Ovary (tissue), 9 donors: ENCODE data around the gene ME3. TPM values are rescaled to one million over a fixed set of nuclear protein-coding genes. Genes with fewer than 3 reads are reported as not detected.

Experiments
- DNase-seq, 5 donors: peaks; one replicate each; pipeline ENCODE4 v3.0.0-alpha.2; 2019 to 2020
- H3K27ac ChIP-seq, 2 donors: fragments of 200-600 bp; one replicate each; pipeline versions ENCODE4 v1.5.1 to v1.8.0; 2019 to 2022
- H3K27me3 ChIP-seq: fragments of 200-600 bp; one replicate; pipeline ENCODE4 v1.8.0; 2022
- H3K36me3 ChIP-seq: fragments of 200-600 bp; sonication (generic); one replicate; pipeline ENCODE4 v1.5.1; 2019
- H3K4me1 ChIP-seq: one replicate; pipeline ENCODE4 v1.8.1; 2013; ENCODE audit warnings: mild to moderate bottlenecking, moderate library complexity; ENCODE audit not compliant: insufficient read depth
- H3K4me3 ChIP-seq: fragments of 200-600 bp; sonication (generic); one replicate; pipeline ENCODE4 v1.5.1; 2017
- H3K9me3 ChIP-seq, 2 donors: fragments of 200-600 bp in 1 of 2; sonication (generic) in 1 of 2; one replicate each; pipeline versions ENCODE4 v1.5.1 to v1.8.1; 2013 to 2019; ENCODE audit warnings: mild to moderate bottlenecking in 1 of 2, moderate library complexity in 1 of 2
- CTCF ChIP-seq, 3 donors: fragments of 450-650 bp in 2 of 3; fragments of 200-600 bp in 1 of 3; IDR thresholded peaks; one replicate each; pipeline versions ENCODE4 v1.5.1 to v1.8.0; 2016 to 2022; ENCODE audit warnings: antibody characterized with exemption in 3 of 3, mild to moderate bottlenecking in 1 of 3
- EP300 ChIP-seq: sonication (generic); formaldehyde crosslinking; IDR thresholded peaks from one replicate; pipeline ENCODE4 v1.6.1; 2017; ENCODE audit warnings: antibody characterized with exemption
- POLR2A ChIP-seq: fragments of 450-650 bp; IDR thresholded peaks from one replicate; pipeline ENCODE4 v1.6.1; 2017; ENCODE audit warnings: antibody characterized with exemption, mild to moderate bottlenecking, moderate library complexity
- WGBS, 3 donors: extraction: QIAGEN DNeasy Blood & Tissue Kit in 1 of 3; methylation state at CpG; one replicate each; pipeline versions ENCODE4 v1.1.5 to v1.1.7; 2013 to 2017; 5-methylcytosine and 5-hydroxymethylcytosine counted together
- intact Hi-C, 4 donors: fragments of 100-400 bp; cut with DNase I; formaldehyde crosslinking; loops; one replicate each; pipeline versions ENCODE4 v1.11.0 to v1.15.1; 2022 to 2023
- polyA plus RNA-seq, 2 donors: library from polyadenylated mRNA; stranded (reverse); fragments of 200-250 nt in 1 of 2; fragments of 350-450 nt in 1 of 2; fragmentation: Illumina TruSeq in 1 of 2; extraction: RNeasy Lipid Tissue Mini Kit (QIAGEN cat#74804) in 1 of 2; gene quantifications; one replicate each; pipeline ENCODE4 v1.2.3, GENCODE V29; 2013 to 2014
- total RNA-seq, 7 donors: library from RNA; depleted of rRNA in 2 of 7; stranded (reverse); fragments of >200 nt in 2 of 7; fragmentation: NEBNext Ultra II Directional in 3 of 7; extraction: Animal tissue kit (Norgen Biotek cat#: 25700) in 3 of 7; gene quantifications; one replicate each; pipeline versions ENCODE4 v1.1.0 to v1.2.4, GENCODE V29; 2016 to 2023
- donor health status: DM: no; HTN: no; CAD: no; lungs with moderate emphysema.
- donor health status: DM: no; HTN: no; CAD: no.
- donor health status: Bipolar disorder and iron deficiency.
- donor health status: DM: yes; HTN: yes; CAD: no.
- donor health status: DM: no; HTN: no; CAD: no.
- donor health status: DM: yes; HTN: yes; CAD: no.

ME3 gene
- total and polyA plus RNA-seq, 9 donors: 25.2 to 48.6 (median 43.1) TPM

- no peak for DNase-seq
- 88 to 97% (median 95%) methylated on average over 1 of the region's 1 CpG for WGBS, 3 donors
- H3K27me3 ChIP-seq: no peaks in the 10 kb centered on the region
- H3K4me3 ChIP-seq: no peak overlapping the region
- no peaks in the 10 kb centered on the region for H3K36me3 ChIP-seq
- H3K4me1 ChIP-seq: peaks cover 8% of the 10 kb centered on the region
- intact Hi-C loops: no loop called here
- TF ChIP-seq EP300: no peak
- TF ChIP-seq POLR2A: no peak
- no peak for TF ChIP-seq CTCF (IDR thresholded peaks at IDR 0.05)
- no peak overlapping the region for H3K27ac ChIP-seq
- H3K9me3 ChIP-seq: no peaks in the 10 kb centered on the region
Observed at GRCh38 chr11:86692746-86693145, 20.3 kb upstream of the ME3 start.

GRCh38 chr11:86692317-86692716 lies 19.9 kb upstream of the ME3 start:
- 56 to 67% (median 58%) methylated on average over 1 of the region's 1 CpG for WGBS, 3 donors
- Histone ChIP-seq H3K4me1 (peaks cover 8% of the 10 kb centered on the region), H3K36me3 (no peaks in the 10 kb centered on the region), H3K4me3 (no peak overlapping the region), H3K9me3 (no peaks in the 10 kb centered on the region), H3K27ac (no peak overlapping the region), H3K27me3 (no peaks in the 10 kb centered on the region)
- TF ChIP-seq POLR2A (no peak), CTCF (IDR thresholded peaks at IDR 0.05) (no peak), EP300 (no peak)
- DNase-seq: no peak
- intact Hi-C loops: no loop called here

- no peak for DNase-seq
- TF ChIP-seq EP300 (no peak), CTCF (IDR thresholded peaks at IDR 0.05) (no peak), POLR2A (no peak)
- Histone ChIP-seq H3K27me3 (no peaks in the 10 kb centered on the region), H3K4me3 (no peak overlapping the region), H3K9me3 (no peaks in the 10 kb centered on the region), H3K4me1 (peaks cover 12% of the 10 kb centered on the region), H3K27ac (no peak overlapping the region), H3K36me3 (no peaks in the 10 kb centered on the region)
- WGBS, 3 donors: 61 to 67% (median 63%) methylated on average over 4 of the region's 4 CpGs
- intact Hi-C loops: no loop called here
Observed at GRCh38 chr11:86688398-86689179, 16.2 kb upstream of the ME3 start.

GRCh38 chr11:86687185-86687778 lies 14.9 kb upstream of the ME3 start:
- Histone ChIP-seq H3K4me1 (peaks cover 12% of the 10 kb centered on the region), H3K9me3 (no peaks in the 10 kb centered on the region), H3K36me3 (no peaks in the 10 kb centered on the region), H3K27ac (no peak overlapping the region), H3K27me3 (no peaks in the 10 kb centered on the region), H3K4me3 (no peak overlapping the region)
- intact Hi-C loops: no loop called here
- DNase-seq: no peak
- 20 to 41% (median 24%) methylated on average over 5 of the region's 5 CpGs for WGBS, 3 donors
- no peak for TF ChIP-seq CTCF (IDR thresholded peaks at IDR 0.05)
- no peak for TF ChIP-seq EP300
- TF ChIP-seq POLR2A: no peak
